ENCODE measurements around the gene DBNL.
A peak's percentile ranks its signal among the peaks of the same experiment; 100 is the strongest.
"Not testable (repeated sequence)": the region's sequence is repeated elsewhere in the genome, so short reads cannot be mapped to it uniquely, and the experiment has no call there.

DBNL gene

GRCh38 chr7:44044315-44045225 lies at the start of gene DBNL:
TSS of gene DBNL (plus strand) at chr7:44044702. CDS start at chr7:44044738, 36 bp downstream.
- DNase-seq = peak; percentile 77

- DNase-seq = not testable (repeated sequence)
These were observed 47.0 kb upstream of the DBNL start, which contains the start of gene SPDYE1 for GRCh38 chr7:43997532-43997931. TSS of gene SPDYE1 (plus strand) at chr7:43997897. CDS start at chr7:43999950, 2,053 bp downstream.

- DNase-seq = not testable (repeated sequence)
These were observed 32.4 kb upstream of the DBNL start for GRCh38 chr7:44012081-44012480.

GRCh38 chr7:44015090-44015489 lies 29.4 kb upstream of the DBNL start:
- not testable (repeated sequence) for DNase-seq

- DNase-seq = peak; percentile 94
These were observed 25.4 kb upstream of the DBNL start for GRCh38 chr7:44018857-44019807.

- DNase-seq = not testable (repeated sequence)
These were observed 24.7 kb upstream of the DBNL start for GRCh38 chr7:44019825-44020224.

GRCh38 chr7:44022069-44022468 lies 22.4 kb upstream of the DBNL start:
- not testable (repeated sequence) for DNase-seq

- not testable (repeated sequence) for DNase-seq
These were observed 21.6 kb upstream of the DBNL start for GRCh38 chr7:44022796-44023467.

GRCh38 chr7:44029433-44029832 lies 15.1 kb upstream of the DBNL start:
- DNase-seq = not testable (repeated sequence)

GRCh38 chr7:44030029-44030428 lies 14.5 kb upstream of the DBNL start:
- not testable (repeated sequence) for DNase-seq

GRCh38 chr7:44031319-44031718 lies 13.2 kb upstream of the DBNL start:
- not testable (repeated sequence) for DNase-seq

- DNase-seq = not testable (repeated sequence)
These were observed 12.5 kb upstream of the DBNL start for GRCh38 chr7:44032031-44032430.

- DNase-seq = not testable (repeated sequence)
These were observed 10.3 kb upstream of the DBNL start for GRCh38 chr7:44033971-44034844.

- DNase-seq = not testable (repeated sequence)
These were observed 8.1 kb upstream of the DBNL start for GRCh38 chr7:44036364-44036763.

- DNase-seq = not testable (repeated sequence)
These were observed 6.6 kb upstream of the DBNL start for GRCh38 chr7:44037951-44038350.

- not testable (repeated sequence) for DNase-seq
These were observed 5.9 kb upstream of the DBNL start for GRCh38 chr7:44038553-44038952.

GRCh38 chr7:44038961-44039558 lies 5.4 kb upstream of the DBNL start:
- DNase-seq = not testable (repeated sequence)

GRCh38 chr7:44039800-44040492 lies 4.6 kb upstream of the DBNL start:
- DNase-seq = not testable (repeated sequence)

- not testable (repeated sequence) for DNase-seq
These were observed 4.0 kb upstream of the DBNL start for GRCh38 chr7:44040493-44040891.

- DNase-seq = no peak
These were observed 2.3 kb upstream of the DBNL start for GRCh38 chr7:44042221-44042620.

Measured in GDM1 (cell line).